Mammary epithelial cell (primary cell): ENCODE results near the gene RBMS3.

Experiments
- EZH2 ChIP-seq: IDR thresholded peaks from 2 replicates; pipeline ENCODE4 v1.6.1; 2012; ENCODE audit warnings: low read length, inconsistent platforms, borderline replicate concordance
- TF ChIP-seq, protein P1 (sequence below), 2 donors: IDR thresholded peaks in 1 of 2; conservative IDR thresholded peaks in 1 of 2; 2 replicates each; pipeline ENCODE4 v1.5.1; 2011 to 2012; ENCODE audit warnings: inconsistent platforms in 2 of 2, low read length in 2 of 2, mild to moderate bottlenecking in 2 of 2, control low read depth in 1 of 2, low read depth in 1 of 2; ENCODE audit not compliant: insufficient read depth in 1 of 2; ENCODE audit errors: extremely low read depth in 1 of 2

DNA sequence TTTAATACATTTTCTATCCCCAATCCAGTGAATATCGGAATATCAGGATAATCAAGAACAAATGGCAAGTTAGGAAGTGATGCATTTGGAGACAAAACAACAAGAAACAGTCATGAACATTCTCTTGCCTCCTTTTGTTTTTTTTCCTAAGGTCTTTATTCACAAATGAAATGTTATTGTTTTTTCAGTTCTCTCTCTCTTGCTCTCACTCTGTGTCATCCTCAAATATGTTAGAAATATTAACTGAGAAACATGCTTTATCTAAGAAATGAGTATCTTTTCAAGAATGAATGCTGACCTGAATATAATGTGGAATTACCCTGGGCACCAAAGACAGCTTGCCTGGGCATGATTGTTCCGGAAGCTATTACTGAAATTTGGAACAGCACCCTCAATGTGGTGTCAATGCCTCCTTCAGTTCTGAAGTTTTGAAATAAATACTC, 51.3 kb downstream of the RBMS3 start:
- TF ChIP-seq, protein P1, sequence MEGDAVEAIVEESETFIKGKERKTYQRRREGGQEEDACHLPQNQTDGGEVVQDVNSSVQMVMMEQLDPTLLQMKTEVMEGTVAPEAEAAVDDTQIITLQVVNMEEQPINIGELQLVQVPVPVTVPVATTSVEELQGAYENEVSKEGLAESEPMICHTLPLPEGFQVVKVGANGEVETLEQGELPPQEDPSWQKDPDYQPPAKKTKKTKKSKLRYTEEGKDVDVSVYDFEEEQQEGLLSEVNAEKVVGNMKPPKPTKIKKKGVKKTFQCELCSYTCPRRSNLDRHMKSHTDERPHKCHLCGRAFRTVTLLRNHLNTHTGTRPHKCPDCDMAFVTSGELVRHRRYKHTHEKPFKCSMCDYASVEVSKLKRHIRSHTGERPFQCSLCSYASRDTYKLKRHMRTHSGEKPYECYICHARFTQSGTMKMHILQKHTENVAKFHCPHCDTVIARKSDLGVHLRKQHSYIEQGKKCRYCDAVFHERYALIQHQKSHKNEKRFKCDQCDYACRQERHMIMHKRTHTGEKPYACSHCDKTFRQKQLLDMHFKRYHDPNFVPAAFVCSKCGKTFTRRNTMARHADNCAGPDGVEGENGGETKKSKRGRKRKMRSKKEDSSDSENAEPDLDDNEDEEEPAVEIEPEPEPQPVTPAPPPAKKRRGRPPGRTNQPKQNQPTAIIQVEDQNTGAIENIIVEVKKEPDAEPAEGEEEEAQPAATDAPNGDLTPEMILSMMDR (conservative IDR thresholded peaks at IDR 0.05 in 1 of 2, IDR thresholded peaks at IDR 0.05 in 1 of 2; ENCODE audit: extremely low read depth in 1 of 2, insufficient read depth in 1 of 2, low read depth in 1 of 2, low read length in 2 of 2), result no peak
- no peak for TF ChIP-seq EZH2
